HepG2 (cell line): Measurements from ENCODE around the gene CARHSP1. TPM values are rescaled to one million over a fixed set of nuclear protein-coding genes. Genes with fewer than 3 reads are reported as not detected.
A peak's percentile ranks its signal among the peaks of the same experiment; 100 is the strongest.

ENCODE experiments used
- ATF7 ChIP-seq, 2 experiments: fragments of 450-650 bp in 1 of 2; sonication (generic) in 1 of 2; formaldehyde crosslinking in 1 of 2; IDR thresholded peaks; 2 replicates each; pipeline versions ENCODE4 v1.4.0 to v1.6.1; 2016 to 2020; ENCODE audit warnings: antibody characterized with exemption in 1 of 2, mild to moderate bottlenecking in 1 of 2, missing genetic modification reagents in 1 of 2
- EEA1 ChIP-seq: sonication (generic); formaldehyde crosslinking; IDR thresholded peaks from 2 replicates; pipeline ENCODE4 v1.5.1; 2020; ENCODE audit warnings: mild to moderate bottlenecking, missing genetic modification reagents, borderline replicate concordance
- HCFC1 ChIP-seq: fragments of 150-350 bp; IDR thresholded peaks from 2 replicates; pipeline ENCODE4 v1.6.1; 2014; ENCODE audit warnings: low read depth, low read length
- KDM2A ChIP-seq: sonication (generic); formaldehyde crosslinking; IDR thresholded peaks from 2 replicates; pipeline ENCODE4 v1.4.0; 2020; ENCODE audit warnings: low read depth, missing genetic modification reagents, borderline replicate concordance
- NFATC3 ChIP-seq: sonication (generic); formaldehyde crosslinking; IDR thresholded peaks from 2 replicates; pipeline ENCODE4 v1.5.1; 2020; ENCODE audit warnings: mild to moderate bottlenecking, missing genetic modification reagents
- POLR2G ChIP-seq: fragments of 200-400 bp; formaldehyde crosslinking; IDR thresholded peaks from 2 replicates; pipeline ENCODE4 v1.6.1; 2018; ENCODE audit warnings: mild to moderate bottlenecking, low read depth, low read length, moderate library complexity
- RORA ChIP-seq: sonication (generic); formaldehyde crosslinking; IDR thresholded peaks from 2 replicates; pipeline ENCODE4 v1.5.0; 2020; ENCODE audit warnings: mild to moderate bottlenecking, missing genetic modification reagents, moderate library complexity
- SALL2 ChIP-seq: sonication (generic); formaldehyde crosslinking; IDR thresholded peaks from 2 replicates; pipeline ENCODE4 v1.8.1; 2023; ENCODE audit warnings: mild to moderate bottlenecking, missing genetic modification reagents, inconsistent platforms
- SIN3A ChIP-seq: IDR thresholded peaks from 2 replicates; pipeline ENCODE4 v1.6.1; 2011; ENCODE audit warnings: low read depth, mild to moderate bottlenecking, control low read depth, low read length, borderline replicate concordance
- ZFP37 ChIP-seq: sonication (generic); formaldehyde crosslinking; IDR thresholded peaks from 2 replicates; pipeline ENCODE4 v1.4.0; 2020; ENCODE audit warnings: missing genetic modification reagents, borderline replicate concordance
- ZNF17 ChIP-seq: sonication (generic); formaldehyde crosslinking; IDR thresholded peaks from 2 replicates; pipeline ENCODE4 v1.5.0; 2020; ENCODE audit warnings: mild to moderate bottlenecking, missing genetic modification reagents
- polyA plus RNA-seq, 8 experiments: library from polyadenylated mRNA; depleted of rRNA in 3 of 8; stranded (reverse) in 7 of 8; unstranded in 1 of 8; fragments of >200 nt; fragmentation: Illumina TruSeq in 4 of 8; extraction: Trizol in 4 of 8; gene quantifications; 2 replicates each; pipeline versions ENCODE4 v1.2.1 to v1.2.3, GENCODE V29; 2011 to 2016; ENCODE audit warnings: low read depth in 4 of 8, missing spikeins in 1 of 8, mixed read lengths in 1 of 8; ENCODE audit not compliant: insufficient read depth in 1 of 8
- total RNA-seq, 5 experiments: library from RNA; depleted of rRNA; stranded (reverse); fragments of >200 nt; fragmentation: Illumina TruSeq; extraction: Trizol; gene quantifications; 2 replicates each; pipeline ENCODE4 v1.2.3, GENCODE V29; 2016; ENCODE audit warnings: low read depth in 1 of 5
- TF ChIP-seq, protein P1 (sequence below): sonication (generic); formaldehyde crosslinking; IDR thresholded peaks from 2 replicates; pipeline ENCODE4 v1.4.0; 2020; ENCODE audit warnings: mild to moderate bottlenecking, missing genetic modification reagents
- TF ChIP-seq, protein P2 (sequence below): sonication (generic); formaldehyde crosslinking; IDR thresholded peaks from 2 replicates; pipeline ENCODE4 v1.5.0; 2020; ENCODE audit warnings: missing genetic modification reagents
- TF ChIP-seq, protein P3 (sequence below): sonication (generic); formaldehyde crosslinking; IDR thresholded peaks from 2 replicates; pipeline ENCODE4 v1.8.0; 2022; ENCODE audit warnings: missing genetic modification reagents, mild to moderate bottlenecking, inconsistent platforms, borderline replicate concordance
- TF ChIP-seq, protein P4 (sequence below): IDR thresholded peaks from 2 replicates; pipeline ENCODE4 v1.6.1; 2016; ENCODE audit warnings: missing genetic modification reagents, missing compliant biosample characterization
- TF ChIP-seq, protein P5 (sequence below): sonication (generic); formaldehyde crosslinking; IDR thresholded peaks from 2 replicates; pipeline ENCODE4 v1.5.1; 2020; ENCODE audit warnings: missing genetic modification reagents, mild to moderate bottlenecking, borderline replicate concordance

Gene CARHSP1
- total and polyA plus RNA-seq, 2 of the 13 experiments (the other 11 are each of a cell fraction or from before 2014, with no cell fraction given): 173 to 345 TPM

DNA sequence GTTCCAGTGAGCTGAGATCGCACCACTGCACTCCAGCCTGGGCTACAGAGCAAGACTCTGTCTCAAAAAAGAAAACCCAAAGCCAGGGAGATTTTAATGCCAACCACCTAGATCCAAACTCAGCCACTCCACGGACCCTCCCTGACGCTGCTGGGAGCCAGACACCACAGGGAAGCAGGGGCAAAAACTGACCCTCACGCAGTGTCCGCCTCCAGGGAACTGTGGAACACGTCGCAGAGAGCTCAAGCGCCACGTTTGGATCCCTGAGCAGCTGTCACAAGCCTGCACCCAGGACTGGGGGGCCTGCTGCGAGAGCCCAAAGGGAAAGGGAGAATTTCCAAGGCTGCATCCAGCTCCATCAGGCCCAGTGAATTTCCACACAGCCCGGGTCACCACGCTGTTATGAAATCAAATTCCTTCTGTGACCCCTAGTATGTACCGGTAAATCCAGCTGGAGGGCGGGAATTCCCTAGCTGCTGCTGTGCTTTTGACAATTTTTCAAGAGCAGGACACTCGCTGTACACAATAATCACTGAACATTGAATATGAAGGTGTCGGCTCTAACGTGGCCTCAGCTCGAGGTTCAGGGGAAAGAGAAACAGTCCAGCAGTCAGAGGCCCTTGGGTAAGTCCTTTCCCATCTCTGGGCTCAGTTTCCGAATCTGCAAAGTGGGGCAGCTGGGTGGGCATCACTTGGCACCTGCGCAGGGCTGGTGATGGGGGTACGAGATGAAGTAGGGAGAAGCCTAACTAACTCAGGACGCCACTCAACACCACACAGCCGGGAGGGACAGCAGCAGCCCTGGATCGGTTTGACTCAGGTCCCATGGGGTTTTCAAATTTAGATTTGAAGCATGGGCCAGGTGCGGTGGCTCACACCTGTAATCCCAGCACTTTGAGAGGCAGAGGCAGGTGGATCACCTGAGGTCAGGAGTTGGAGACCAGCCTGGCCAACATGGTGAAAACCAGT, 8.6 kb downstream of the CARHSP1 start (continued):
- TF ChIP-seq, protein P1, sequence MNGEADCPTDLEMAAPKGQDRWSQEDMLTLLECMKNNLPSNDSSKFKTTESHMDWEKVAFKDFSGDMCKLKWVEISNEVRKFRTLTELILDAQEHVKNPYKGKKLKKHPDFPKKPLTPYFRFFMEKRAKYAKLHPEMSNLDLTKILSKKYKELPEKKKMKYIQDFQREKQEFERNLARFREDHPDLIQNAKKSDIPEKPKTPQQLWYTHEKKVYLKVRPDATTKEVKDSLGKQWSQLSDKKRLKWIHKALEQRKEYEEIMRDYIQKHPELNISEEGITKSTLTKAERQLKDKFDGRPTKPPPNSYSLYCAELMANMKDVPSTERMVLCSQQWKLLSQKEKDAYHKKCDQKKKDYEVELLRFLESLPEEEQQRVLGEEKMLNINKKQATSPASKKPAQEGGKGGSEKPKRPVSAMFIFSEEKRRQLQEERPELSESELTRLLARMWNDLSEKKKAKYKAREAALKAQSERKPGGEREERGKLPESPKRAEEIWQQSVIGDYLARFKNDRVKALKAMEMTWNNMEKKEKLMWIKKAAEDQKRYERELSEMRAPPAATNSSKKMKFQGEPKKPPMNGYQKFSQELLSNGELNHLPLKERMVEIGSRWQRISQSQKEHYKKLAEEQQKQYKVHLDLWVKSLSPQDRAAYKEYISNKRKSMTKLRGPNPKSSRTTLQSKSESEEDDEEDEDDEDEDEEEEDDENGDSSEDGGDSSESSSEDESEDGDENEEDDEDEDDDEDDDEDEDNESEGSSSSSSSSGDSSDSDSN (CRISPR knock-in tag): peak; percentile 68
- TF ChIP-seq RORA (CRISPR knock-in tag) (no peak), SALL2 (CRISPR knock-in tag) (no peak; the same call in 1 of the 2 replicates), ATF7 (IDR thresholded peaks at IDR 0.05) (no peak), ATF7 (CRISPR knock-in tag; IDR thresholded peaks at IDR 0.05) (peak; percentile 53; the same call in 1 of the 2 replicates), NFATC3 (CRISPR knock-in tag) (peak; percentile 85; the same call in 1 of the 2 replicates), ZFP37 (CRISPR knock-in tag) (peak; percentile 21; the same call in 1 of the 2 replicates), ZNF17 (CRISPR knock-in tag) (no peak), KDM2A (CRISPR knock-in tag) (peak; percentile 85), HCFC1 (no peak), POLR2G (peak; percentile 53), SIN3A (peak; percentile 98), EEA1 (no peak)
- TF ChIP-seq, protein P2, sequence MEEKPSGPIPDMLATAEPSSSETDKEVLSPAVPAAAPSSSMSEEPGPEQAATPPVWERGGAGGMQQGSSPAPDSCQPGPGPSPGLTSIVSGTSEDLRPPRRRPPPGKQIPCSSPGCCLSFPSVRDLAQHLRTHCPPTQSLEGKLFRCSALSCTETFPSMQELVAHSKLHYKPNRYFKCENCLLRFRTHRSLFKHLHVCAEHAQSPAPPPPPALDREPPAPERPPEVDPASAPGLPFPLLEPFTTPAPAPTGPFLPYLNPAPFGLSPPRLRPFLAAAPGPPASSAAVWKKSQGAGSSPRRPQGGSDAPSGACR (CRISPR knock-in tag): peak; percentile 95; the same call in 1 of the 2 replicates
- TF ChIP-seq, protein P3, sequence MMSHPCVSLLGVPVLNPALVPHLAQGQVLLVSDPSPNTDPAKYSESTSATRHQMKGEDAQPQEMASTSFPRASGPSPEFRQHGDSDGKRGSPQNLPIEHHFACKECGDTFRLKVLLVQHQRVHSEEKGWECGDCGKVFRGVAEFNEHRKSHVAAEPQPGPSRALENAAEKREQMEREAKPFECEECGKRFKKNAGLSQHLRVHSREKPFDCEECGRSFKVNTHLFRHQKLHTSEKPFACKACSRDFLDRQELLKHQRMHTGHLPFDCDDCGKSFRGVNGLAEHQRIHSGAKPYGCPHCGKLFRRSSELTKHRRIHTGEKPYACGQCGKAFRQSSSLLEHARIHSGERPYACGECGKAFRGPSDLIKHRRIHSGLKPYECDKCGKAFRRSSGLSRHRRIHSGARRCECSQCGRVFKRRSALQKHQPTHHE (CRISPR knock-in tag): peak; percentile 54; the same call in 1 of the 2 replicates
- TF ChIP-seq, protein P4, sequence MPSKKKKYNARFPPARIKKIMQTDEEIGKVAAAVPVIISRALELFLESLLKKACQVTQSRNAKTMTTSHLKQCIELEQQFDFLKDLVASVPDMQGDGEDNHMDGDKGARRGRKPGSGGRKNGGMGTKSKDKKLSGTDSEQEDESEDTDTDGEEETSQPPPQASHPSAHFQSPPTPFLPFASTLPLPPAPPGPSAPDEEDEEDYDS (CRISPR knock-in tag): no peak
- TF ChIP-seq, protein P5, sequence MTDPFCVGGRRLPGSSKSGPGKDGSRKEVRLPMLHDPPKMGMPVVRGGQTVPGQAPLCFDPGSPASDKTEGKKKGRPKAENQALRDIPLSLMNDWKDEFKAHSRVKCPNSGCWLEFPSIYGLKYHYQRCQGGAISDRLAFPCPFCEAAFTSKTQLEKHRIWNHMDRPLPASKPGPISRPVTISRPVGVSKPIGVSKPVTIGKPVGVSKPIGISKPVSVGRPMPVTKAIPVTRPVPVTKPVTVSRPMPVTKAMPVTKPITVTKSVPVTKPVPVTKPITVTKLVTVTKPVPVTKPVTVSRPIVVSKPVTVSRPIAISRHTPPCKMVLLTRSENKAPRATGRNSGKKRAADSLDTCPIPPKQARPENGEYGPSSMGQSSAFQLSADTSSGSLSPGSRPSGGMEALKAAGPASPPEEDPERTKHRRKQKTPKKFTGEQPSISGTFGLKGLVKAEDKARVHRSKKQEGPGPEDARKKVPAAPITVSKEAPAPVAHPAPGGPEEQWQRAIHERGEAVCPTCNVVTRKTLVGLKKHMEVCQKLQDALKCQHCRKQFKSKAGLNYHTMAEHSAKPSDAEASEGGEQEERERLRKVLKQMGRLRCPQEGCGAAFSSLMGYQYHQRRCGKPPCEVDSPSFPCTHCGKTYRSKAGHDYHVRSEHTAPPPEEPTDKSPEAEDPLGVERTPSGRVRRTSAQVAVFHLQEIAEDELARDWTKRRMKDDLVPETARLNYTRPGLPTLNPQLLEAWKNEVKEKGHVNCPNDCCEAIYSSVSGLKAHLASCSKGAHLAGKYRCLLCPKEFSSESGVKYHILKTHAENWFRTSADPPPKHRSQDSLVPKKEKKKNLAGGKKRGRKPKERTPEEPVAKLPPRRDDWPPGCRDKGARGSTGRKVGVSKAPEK (CRISPR knock-in tag): no peak
